ENCODE results near the gene PGAM2.

The PGAM2 gene

GRCh38 chr7:44050915-44051560 is 14.3 kb downstream of the PGAM2 start:
- no peaks in the 10 kb centered on the region for H3K9me3 Mint-ChIP-seq
- H3K27ac Mint-ChIP-seq = peak overlapping the region; percentile 94
- TF ChIP-seq CTCF (IDR thresholded peaks at IDR 0.05) = no peak
- H3K27me3 Mint-ChIP-seq (ENCODE audit: low read depth, poor library complexity) = peaks cover 6% of the 10 kb centered on the region
- H3K4me3 Mint-ChIP-seq = no peak overlapping the region
- peaks cover 32% of the 10 kb centered on the region for H3K4me1 Mint-ChIP-seq
- DNase-seq = no peak
- H3K36me3 Mint-ChIP-seq (ENCODE audit: low read depth) = peaks cover 60% of the 10 kb centered on the region

GRCh38 chr7:44050121-44050914 is 15.0 kb downstream of the PGAM2 start:
- TF ChIP-seq CTCF (IDR thresholded peaks at IDR 0.05) = no peak
- peaks cover 7% of the 10 kb centered on the region for H3K27me3 Mint-ChIP-seq (ENCODE audit: low read depth, poor library complexity)
- no peak for DNase-seq
- peak overlapping the region; percentile 94 for H3K27ac Mint-ChIP-seq
- peaks cover 40% of the 10 kb centered on the region for H3K4me1 Mint-ChIP-seq
- H3K4me3 Mint-ChIP-seq = no peak overlapping the region
- no peaks in the 10 kb centered on the region for H3K9me3 Mint-ChIP-seq
- H3K36me3 Mint-ChIP-seq (ENCODE audit: low read depth) = peaks cover 53% of the 10 kb centered on the region

GRCh38 chr7:44048031-44048795 is 17.2 kb downstream of the PGAM2 start:
- DNase-seq = no peak
- TF ChIP-seq CTCF (IDR thresholded peaks at IDR 0.05) = no peak
- H3K9me3 Mint-ChIP-seq = no peaks in the 10 kb centered on the region
- no peak overlapping the region for H3K4me3 Mint-ChIP-seq
- peaks cover 7% of the 10 kb centered on the region for H3K27me3 Mint-ChIP-seq (ENCODE audit: low read depth, poor library complexity)
- H3K36me3 Mint-ChIP-seq (ENCODE audit: low read depth) = peaks cover 35% of the 10 kb centered on the region
- H3K4me1 Mint-ChIP-seq = peaks cover 49% of the 10 kb centered on the region
- H3K27ac Mint-ChIP-seq = peak overlapping the region; percentile 97

GRCh38 chr7:44046321-44047061 is 18.9 kb downstream of the PGAM2 start:
- peaks cover 49% of the 10 kb centered on the region for H3K4me1 Mint-ChIP-seq
- H3K36me3 Mint-ChIP-seq (ENCODE audit: low read depth) = peaks cover 24% of the 10 kb centered on the region
- TF ChIP-seq CTCF (IDR thresholded peaks at IDR 0.05) = no peak
- no peak overlapping the region for H3K27ac Mint-ChIP-seq
- peaks cover 4% of the 10 kb centered on the region for H3K9me3 Mint-ChIP-seq
- H3K27me3 Mint-ChIP-seq (ENCODE audit: low read depth, poor library complexity) = peaks cover 17% of the 10 kb centered on the region
- peak overlapping the region; percentile 88 for H3K4me3 Mint-ChIP-seq
- DNase-seq = no peak

DNA sequence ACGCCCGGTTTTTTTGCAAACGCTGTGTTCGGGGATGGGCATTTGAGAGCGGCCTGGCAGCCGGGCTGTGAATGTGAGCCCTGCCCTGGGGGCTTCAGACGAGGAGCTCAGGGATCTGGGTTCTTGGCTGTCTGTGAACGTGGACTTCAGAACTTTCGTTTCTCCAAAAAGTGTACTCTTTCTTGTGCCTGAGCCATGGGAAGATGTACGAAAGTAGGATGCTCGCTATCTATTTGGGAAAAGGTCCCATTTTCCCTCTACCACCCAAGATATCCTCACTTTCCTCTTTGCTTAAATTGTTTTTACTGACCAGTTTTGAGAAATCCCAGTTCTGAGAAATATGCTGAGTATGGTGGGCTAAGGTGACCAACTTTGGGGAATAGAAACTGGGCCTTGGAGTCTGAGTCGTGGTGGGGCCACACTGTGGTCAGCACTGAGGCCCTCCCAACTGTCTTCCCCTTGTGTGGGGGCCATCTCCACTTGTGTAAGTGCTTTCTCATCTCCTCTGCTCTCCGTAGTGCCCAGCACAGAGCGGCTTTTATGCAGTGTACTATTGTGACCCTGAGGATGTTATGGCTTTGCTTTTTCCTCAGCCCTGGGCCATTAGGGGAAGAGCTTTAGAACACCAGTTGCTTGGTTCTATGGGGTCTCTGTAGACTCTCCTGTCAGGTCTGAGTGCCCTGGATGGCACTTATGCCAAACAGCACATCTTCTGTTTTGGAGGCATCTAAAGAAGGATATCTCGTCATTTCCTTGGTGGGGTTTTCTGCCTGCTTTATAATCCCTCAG is 19.9 kb downstream of the PGAM2 start:
- H3K9me3 Mint-ChIP-seq = peaks cover 4% of the 10 kb centered on the region
- peaks cover 27% of the 10 kb centered on the region for H3K27me3 Mint-ChIP-seq (ENCODE audit: low read depth, poor library complexity)
- no peak overlapping the region for H3K27ac Mint-ChIP-seq
- H3K4me1 Mint-ChIP-seq = peaks cover 41% of the 10 kb centered on the region
- TF ChIP-seq CTCF (IDR thresholded peaks at IDR 0.05) = no peak
- peak overlapping the region; percentile 88 for H3K4me3 Mint-ChIP-seq
- DNase-seq = no peak
- H3K36me3 Mint-ChIP-seq (ENCODE audit: low read depth) = peaks cover 22% of the 10 kb centered on the region
